GM10248 (cell line): Measurements from ENCODE around the gene KSR2.

Source experiments
- CTCF ChIA-PET: fragments of 300-600 bp; sonication (Branson Sonifier 250); formaldehyde crosslinking; extraction: SDS; loops from one replicate; lab custom pipeline; 2021; ENCODE audit warnings: antibody characterized with exemption; lab: Yijun Ruan, JAX
- POLR2A ChIA-PET: fragments of 350-650 bp; sonication (Branson Sonifier 250); formaldehyde crosslinking; extraction: SDS; loops from one replicate; lab custom pipeline; 2020; ENCODE audit warnings: antibody characterized with exemption; lab: Yijun Ruan, JAX
- DNase-seq: peaks from one replicate; pipeline ENCODE4 v3.0.0; 2012; ENCODE audit errors: extremely low spot score
- CTCF ChIP-seq: IDR thresholded peaks from 2 replicates; pipeline ENCODE4 v1.5.1; 2012; ENCODE audit warnings: mild to moderate bottlenecking, low read depth; ENCODE audit errors: extremely low read depth, missing control alignments, control extremely low read depth

The KSR2 gene

GRCh38 chr12:117433878-117434277 is 534.9 kb downstream of the KSR2 start:
- no peak for DNase-seq
- no peak for TF ChIP-seq CTCF
- ChIA-PET CTCF (no interaction called here), POLR2A (no interaction called here)

GRCh38 chr12:117430246-117430645 is 538.5 kb downstream of the KSR2 start:
- CTCF ChIA-PET: interaction anchor here (1.0 kb wide), 1 partner anchor 20 kb away, joined by 3 read pairs; no protein-coding TSS in a partner anchor
- no peak for DNase-seq
- POLR2A ChIA-PET: no interaction called here
- no peak for TF ChIP-seq CTCF

- CTCF ChIA-PET: no interaction called here
- TF ChIP-seq CTCF: no peak
- DNase-seq: no peak
- POLR2A ChIA-PET: no interaction called here
Observed at GRCh38 chr12:117427211-117427610, 541.6 kb downstream of the KSR2 start.

GRCh38 chr12:117421987-117422386 is 546.8 kb downstream of the KSR2 start:
- DNase-seq: no peak
- ChIA-PET POLR2A (no interaction called here), CTCF (interaction anchor here (1.0 to 1.2 kb wide), 2 partner anchors 10 to 19 kb away, joined by 4 read pairs; no protein-coding TSS in a partner anchor)
- TF ChIP-seq CTCF: no peak

- TF ChIP-seq CTCF: no peak
- ChIA-PET POLR2A (no interaction called here), CTCF (interaction anchor here (1.0 to 1.2 kb wide), 2 partner anchors 9 to 18 kb away, joined by 4 read pairs; no protein-coding TSS in a partner anchor)
- DNase-seq: no peak
Observed at GRCh38 chr12:117421068-117421752, 547.6 kb downstream of the KSR2 start.

GRCh38 chr12:117417004-117417403 is 551.8 kb downstream of the KSR2 start:
- CTCF ChIA-PET: no interaction called here

More at GRCh38 chr12:117417004-117417403, 551.8 kb downstream of the KSR2 start:
- no peak for DNase-seq
- POLR2A ChIA-PET: no interaction called here
- no peak for TF ChIP-seq CTCF
